ENCODE measurements around the gene SPATA25.

The SPATA25 gene

DNA sequence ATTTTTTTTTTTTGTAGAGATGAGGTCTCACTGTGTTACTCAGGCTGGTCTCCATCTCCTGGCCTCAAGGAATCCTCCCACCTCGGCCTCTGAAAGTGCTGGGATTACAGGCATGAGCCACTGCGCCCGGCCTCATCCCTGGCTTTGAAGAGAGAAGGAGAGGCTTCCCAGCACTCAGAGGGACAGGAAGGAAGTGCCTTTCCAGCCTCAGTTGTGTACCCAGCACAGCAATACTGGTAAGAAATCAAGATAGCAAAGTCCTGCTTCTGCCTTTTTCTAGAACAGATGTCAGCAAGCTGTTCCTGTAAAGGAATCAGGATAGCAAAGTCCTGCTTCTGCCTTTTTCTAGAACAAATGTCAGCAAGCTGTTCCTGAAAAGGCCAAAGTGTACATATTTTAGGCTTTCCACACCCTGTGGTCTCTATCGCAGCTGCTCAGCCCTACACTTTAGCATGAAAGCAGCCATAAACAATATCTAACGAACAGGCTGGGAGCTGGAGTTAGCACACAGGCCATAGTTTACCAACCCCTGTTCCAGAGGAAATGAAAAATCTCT lies 30.8 kb upstream of the SPATA25 start:
- TF ChIP-seq, protein P1, sequence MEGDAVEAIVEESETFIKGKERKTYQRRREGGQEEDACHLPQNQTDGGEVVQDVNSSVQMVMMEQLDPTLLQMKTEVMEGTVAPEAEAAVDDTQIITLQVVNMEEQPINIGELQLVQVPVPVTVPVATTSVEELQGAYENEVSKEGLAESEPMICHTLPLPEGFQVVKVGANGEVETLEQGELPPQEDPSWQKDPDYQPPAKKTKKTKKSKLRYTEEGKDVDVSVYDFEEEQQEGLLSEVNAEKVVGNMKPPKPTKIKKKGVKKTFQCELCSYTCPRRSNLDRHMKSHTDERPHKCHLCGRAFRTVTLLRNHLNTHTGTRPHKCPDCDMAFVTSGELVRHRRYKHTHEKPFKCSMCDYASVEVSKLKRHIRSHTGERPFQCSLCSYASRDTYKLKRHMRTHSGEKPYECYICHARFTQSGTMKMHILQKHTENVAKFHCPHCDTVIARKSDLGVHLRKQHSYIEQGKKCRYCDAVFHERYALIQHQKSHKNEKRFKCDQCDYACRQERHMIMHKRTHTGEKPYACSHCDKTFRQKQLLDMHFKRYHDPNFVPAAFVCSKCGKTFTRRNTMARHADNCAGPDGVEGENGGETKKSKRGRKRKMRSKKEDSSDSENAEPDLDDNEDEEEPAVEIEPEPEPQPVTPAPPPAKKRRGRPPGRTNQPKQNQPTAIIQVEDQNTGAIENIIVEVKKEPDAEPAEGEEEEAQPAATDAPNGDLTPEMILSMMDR (IDR thresholded peaks at IDR 0.05): no peak

DNA sequence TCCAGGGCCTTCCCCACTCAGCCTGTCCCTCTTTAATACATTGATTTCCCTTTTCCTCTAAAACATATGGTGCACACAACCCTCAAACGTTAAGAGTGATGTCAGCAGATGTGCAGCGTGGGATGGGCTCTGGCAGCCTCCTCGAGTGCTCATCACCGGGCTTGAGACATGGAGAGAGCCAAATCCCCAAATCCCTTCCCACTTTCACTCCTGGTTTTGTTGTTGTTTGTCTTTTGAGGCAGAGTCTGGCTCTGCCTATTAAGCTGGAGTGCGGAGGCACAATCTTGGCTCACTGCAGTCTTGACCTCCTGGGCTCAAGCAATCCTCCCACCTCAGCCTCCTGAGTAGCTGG lies 30.3 kb upstream of the SPATA25 start:
- TF ChIP-seq, protein P1 (IDR thresholded peaks at IDR 0.05): no peak

DNA sequence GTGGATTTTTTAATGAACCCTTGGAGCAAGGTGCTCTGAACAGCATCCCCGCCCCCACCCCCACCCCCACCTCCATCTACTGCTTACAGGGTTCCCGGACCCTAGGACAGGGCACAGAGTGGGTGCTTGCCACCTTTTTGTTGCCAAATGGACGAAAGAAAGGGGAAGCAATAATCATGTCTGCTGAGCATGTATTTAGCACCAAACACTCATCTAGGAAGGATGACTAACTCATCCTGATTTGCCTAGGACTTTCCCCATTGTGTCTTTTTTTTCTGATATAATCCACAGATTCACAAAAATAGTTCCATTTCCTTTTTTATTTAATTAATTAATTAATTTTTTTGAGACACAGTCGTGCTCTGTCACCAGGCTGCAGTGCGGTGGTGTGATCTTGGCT lies 25.7 kb upstream of the SPATA25 start:
- TF ChIP-seq, protein P1 (IDR thresholded peaks at IDR 0.05): no peak

DNA sequence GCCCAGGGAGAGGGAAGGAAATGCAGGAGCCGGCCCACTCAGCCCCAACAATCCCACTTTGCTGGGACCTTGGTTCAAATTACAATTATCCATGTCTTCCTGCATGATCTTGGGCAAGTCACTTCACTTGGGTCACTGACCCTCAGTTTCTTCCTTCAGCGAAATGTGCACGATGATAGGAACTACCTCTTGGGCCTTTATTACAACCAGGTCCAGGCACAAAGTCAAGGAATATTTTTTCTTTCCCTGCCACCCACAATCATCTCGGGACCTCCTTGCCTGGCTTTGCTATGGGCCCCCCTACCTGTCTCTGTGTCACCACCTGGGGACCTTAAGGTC lies 24.9 kb upstream of the SPATA25 start:
- TF ChIP-seq, protein P1 (IDR thresholded peaks at IDR 0.05): no peak

DNA sequence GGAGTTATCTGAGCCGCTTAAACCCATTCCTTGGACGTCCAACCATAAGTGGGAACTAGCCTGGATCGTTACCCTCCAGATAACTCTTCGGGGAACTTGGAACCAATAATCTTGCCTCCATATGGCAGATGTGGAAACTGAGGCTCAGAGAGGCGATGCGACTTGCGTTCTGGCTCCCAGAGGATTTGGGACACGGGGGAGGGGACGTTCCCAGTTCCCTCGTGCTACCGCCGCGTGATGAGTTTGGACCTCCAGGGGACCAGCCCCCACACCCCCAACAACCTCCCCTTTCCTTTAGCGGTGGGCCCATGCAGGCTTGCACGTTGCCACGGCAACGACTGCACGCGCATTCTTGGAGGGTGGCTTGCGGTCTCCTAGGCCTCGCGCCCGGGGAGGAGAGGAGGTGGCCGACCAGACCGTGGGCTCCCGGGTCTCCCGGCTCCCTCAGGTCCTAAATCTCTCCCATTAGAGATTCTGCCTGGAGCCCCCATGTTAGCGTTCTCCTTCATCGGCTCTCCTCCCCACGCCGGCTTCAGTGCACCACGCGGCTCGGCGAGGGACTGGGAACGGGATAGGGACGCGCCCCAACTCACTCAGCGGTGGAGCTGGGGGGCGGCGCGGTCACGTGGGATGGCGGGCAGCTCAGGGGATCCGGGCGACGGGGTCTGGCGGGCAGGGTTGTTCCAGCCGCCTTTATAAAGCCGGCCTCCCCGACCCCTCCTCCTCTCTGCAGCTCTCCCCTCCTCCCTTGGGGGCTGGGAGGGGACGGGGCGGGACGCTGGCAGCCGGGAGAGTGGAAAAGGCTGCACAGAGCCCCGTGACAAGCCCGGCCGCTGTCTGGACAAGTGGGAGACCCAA lies 24.3 kb upstream of the SPATA25 start, which contains the start of gene PLTP:
Gene PLTP, minus strand, starts transcription at position 670 of the 858 bp plus-strand sequence. CDS start 703 bp downstream, outside the sequence.
- TF ChIP-seq, protein P1 (IDR thresholded peaks at IDR 0.05): no peak

DNA sequence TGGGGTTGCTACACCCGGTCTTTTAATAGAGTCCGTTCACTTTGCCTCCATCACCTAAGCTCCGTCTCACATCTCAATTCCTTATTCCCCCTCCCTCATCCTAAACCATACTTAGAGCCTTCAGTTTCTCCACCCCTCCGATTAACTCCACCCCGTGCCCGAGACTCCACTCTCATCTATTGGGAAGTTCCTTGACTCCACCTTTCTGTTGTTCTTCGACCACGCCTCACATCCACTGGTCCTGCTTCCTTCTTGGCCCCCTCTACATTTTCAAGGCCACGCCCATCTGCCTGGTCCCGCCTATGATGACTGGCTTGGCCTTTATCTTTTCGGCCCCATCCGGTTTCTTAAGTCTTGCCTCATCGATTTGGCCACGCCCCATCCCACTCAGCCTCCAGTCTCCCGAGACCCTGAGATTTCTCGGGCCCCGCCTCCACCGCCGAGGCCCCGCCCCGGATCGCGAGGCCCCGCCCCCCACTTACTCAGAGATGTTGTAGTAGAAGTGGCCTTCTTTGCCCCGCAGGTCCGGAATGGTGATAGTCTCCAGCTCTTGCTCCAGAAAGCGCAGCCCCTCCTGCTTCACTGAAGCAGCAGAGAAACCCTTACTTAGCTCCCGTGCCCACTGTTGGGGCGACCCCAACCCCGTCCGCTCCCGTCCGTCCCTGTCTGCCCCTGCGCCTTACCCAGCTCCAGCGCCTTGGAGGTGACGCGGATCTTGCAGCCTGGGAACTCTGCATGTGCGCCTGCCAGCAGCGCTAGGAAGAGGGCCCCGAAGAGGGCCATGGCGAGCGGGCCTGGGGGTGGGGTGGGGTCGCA lies 23.5 kb upstream of the SPATA25 start:
- TF ChIP-seq, protein P1 (IDR thresholded peaks at IDR 0.05): no peak

DNA sequence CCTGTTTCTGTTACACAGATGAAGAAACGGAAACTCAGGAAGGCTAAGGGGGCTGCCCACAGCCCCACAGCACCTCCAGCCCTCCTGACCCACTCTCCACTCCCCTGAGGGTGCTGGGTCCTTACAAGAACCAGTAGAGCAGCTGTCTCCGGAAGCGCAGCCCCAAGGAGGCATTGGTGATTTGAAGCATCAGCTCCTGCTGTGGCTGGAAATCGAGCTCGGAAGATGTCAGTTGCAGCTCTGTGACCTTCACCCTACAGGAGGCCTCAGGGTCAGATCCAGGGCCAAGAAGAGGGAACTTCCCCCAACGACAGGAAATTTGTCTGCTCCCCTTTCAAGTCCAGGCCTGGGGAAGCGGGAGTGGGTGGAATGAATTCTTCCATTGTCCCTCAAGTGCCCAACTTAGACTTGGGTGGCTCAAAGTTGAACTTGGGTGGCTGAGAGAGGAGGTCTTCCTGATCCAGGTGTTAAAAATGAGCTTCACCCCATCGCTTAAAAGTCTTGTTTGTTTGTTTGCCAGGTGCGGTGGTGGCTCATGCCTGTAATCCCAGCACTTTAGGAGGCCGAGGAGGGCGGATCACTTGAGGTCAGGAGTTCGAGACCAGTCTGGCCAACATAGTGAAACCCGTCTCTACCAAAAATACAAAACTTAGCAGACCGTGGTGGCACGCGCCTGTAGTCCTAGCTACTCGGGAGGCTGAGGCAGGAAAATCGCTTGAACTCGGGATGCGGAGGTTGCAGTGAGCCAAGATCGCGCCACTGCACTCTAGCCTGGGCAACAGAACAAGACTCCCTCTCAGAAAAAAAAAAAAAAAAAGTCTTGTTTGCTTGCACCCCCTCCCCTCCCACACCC lies 22.6 kb upstream of the SPATA25 start:
- TF ChIP-seq, protein P1 (IDR thresholded peaks at IDR 0.05): no peak
